K562 (cell line): ENCODE data around the gene MYH15. TPM values are rescaled to one million over a fixed set of nuclear protein-coding genes. Genes with fewer than 3 reads are reported as not detected.
A peak's percentile ranks its signal among the peaks of the same experiment; 100 is the strongest.

ENCODE experiments used
- BCOR ChIP-seq: fragments of 450-650 bp; IDR thresholded peaks from 2 replicates; pipeline ENCODE4 v1.6.1; 2016
- CBX3 ChIP-seq, 2 experiments: IDR thresholded peaks; 1 replicate in 1 of 2; 2 replicates in 1 of 2; pipeline ENCODE4 v1.6.1; 2012; ENCODE audit warnings: inconsistent platforms in 2 of 2, low read length in 2 of 2, borderline replicate concordance in 1 of 2, control low read depth in 1 of 2
- FOXJ3 ChIP-seq: sonication (generic); formaldehyde crosslinking; IDR thresholded peaks from 2 replicates; pipeline ENCODE4 v1.4.0; 2020; ENCODE audit warnings: mild to moderate bottlenecking, missing genetic modification reagents
- HDAC1 ChIP-seq, 2 experiments: fragments of 450-650 bp; IDR thresholded peaks; 2 replicates each; pipeline ENCODE4 v1.6.1; 2016 to 2017; ENCODE audit warnings: inconsistent platforms in 1 of 2, mild to moderate bottlenecking in 1 of 2, moderate library complexity in 1 of 2
- HDAC2 ChIP-seq: fragments of 450-650 bp; IDR thresholded peaks from 2 replicates; pipeline ENCODE4 v1.6.1; 2016; ENCODE audit warnings: mild to moderate bottlenecking
- HMG20A ChIP-seq: fragments of 450-650 bp; formaldehyde crosslinking; conservative IDR thresholded peaks from 2 replicates; pipeline ENCODE4 v1.4.0; 2020; ENCODE audit warnings: mild to moderate bottlenecking, mixed read lengths
- HOXB6 ChIP-seq: fragments of 250-450 bp; sonication (Bioruptor Pico); IDR thresholded peaks from 2 replicates; pipeline ENCODE4 v1.5.1; 2022; ENCODE audit warnings: mild to moderate bottlenecking, borderline replicate concordance
- PTTG1 ChIP-seq: fragments of 450-650 bp; IDR thresholded peaks from 2 replicates; pipeline ENCODE4 v1.6.1; 2016; ENCODE audit warnings: low read depth, mild to moderate bottlenecking, missing genetic modification characterization, missing compliant biosample characterization
- RAD51 ChIP-seq: fragments of 450-650 bp; IDR thresholded peaks from 2 replicates; pipeline ENCODE4 v1.7.1; 2016; ENCODE audit warnings: low read depth, mild to moderate bottlenecking, borderline replicate concordance
- RBM14 ChIP-seq: fragments of 200-400 bp; formaldehyde crosslinking; IDR thresholded peaks from 2 replicates; pipeline ENCODE4 v1.6.1; 2018; ENCODE audit warnings: low read depth, mild to moderate bottlenecking, low read length, moderate library complexity, borderline replicate concordance; ENCODE audit not compliant: insufficient read depth
- RBM22 ChIP-seq: fragments of 200-400 bp; formaldehyde crosslinking; IDR thresholded peaks from 2 replicates; pipeline ENCODE4 v1.6.1; 2018; ENCODE audit warnings: low read length, low read depth; ENCODE audit not compliant: poor library complexity, severe bottlenecking
- SAP30 ChIP-seq: fragments of 200-600 bp; sonication (generic); IDR thresholded peaks from 2 replicates; pipeline ENCODE4 v1.6.1; 2012; ENCODE audit warnings: borderline replicate concordance, low read depth, mild to moderate bottlenecking, moderate library complexity, low read length, control low read depth, inconsistent platforms; ENCODE audit not compliant: insufficient read depth, poor library complexity, severe bottlenecking
- SP1 ChIP-seq: sonication (generic); formaldehyde crosslinking; IDR thresholded peaks from 2 replicates; pipeline ENCODE4 v1.8.1; 2022; ENCODE audit warnings: mild to moderate bottlenecking, missing genetic modification reagents
- SREBF1 ChIP-seq: fragments of 150-350 bp; IDR thresholded peaks from 2 replicates; pipeline ENCODE4 v1.6.1; 2014; ENCODE audit warnings: antibody characterized with exemption, low read depth, low read length, borderline replicate concordance
- STAT6 ChIP-seq: sonication (generic); formaldehyde crosslinking; IDR thresholded peaks from 2 replicates; pipeline ENCODE4 v1.8.1; 2023; ENCODE audit warnings: mild to moderate bottlenecking, missing genetic modification reagents
- TAF9B ChIP-seq: fragments of 450-650 bp; IDR thresholded peaks from 2 replicates; pipeline ENCODE4 v1.6.1; 2018; ENCODE audit warnings: mild to moderate bottlenecking; ENCODE audit not compliant: partially characterized antibody
- THRA ChIP-seq: fragments of 450-650 bp; IDR thresholded peaks from 2 replicates; pipeline ENCODE4 v1.6.1; 2017; ENCODE audit warnings: mild to moderate bottlenecking, moderate library complexity
- TSHZ1 ChIP-seq: fragments of 250-450 bp; sonication (Bioruptor Pico); IDR thresholded peaks from 2 replicates; pipeline ENCODE4 v1.4.0; 2020; ENCODE audit warnings: mild to moderate bottlenecking, moderate library complexity
- ZNF239 ChIP-seq: fragments of 250-450 bp; sonication (Bioruptor Pico); IDR thresholded peaks from 2 replicates; pipeline ENCODE4 v1.4.0; 2020; ENCODE audit warnings: mild to moderate bottlenecking
- ZNF311 ChIP-seq: fragments of 250-450 bp; sonication (Bioruptor Pico); IDR thresholded peaks from 2 replicates; pipeline ENCODE4 v1.4.0; 2020; ENCODE audit warnings: mild to moderate bottlenecking, moderate library complexity
- ZSCAN32 ChIP-seq: fragments of 450-650 bp; formaldehyde crosslinking; IDR thresholded peaks from 2 replicates; pipeline ENCODE4 v1.4.0; 2020; ENCODE audit warnings: mild to moderate bottlenecking, moderate library complexity
- polyA plus RNA-seq, 8 experiments: library from polyadenylated mRNA; depleted of rRNA in 4 of 8; stranded (reverse) in 5 of 8; unstranded in 3 of 8; fragments of >200 nt; fragmentation: Nextera tagmentation in 2 of 8; fragmentation: Illumina TruSeq in 1 of 8; extraction: Ambion mirVana in 2 of 8; extraction: Trizol in 1 of 8; gene quantifications; 2 replicates each; pipeline versions ENCODE4 v1.2.1 to v1.2.3, GENCODE V29; 2011 to 2014; ENCODE audit warnings: inconsistent platforms in 1 of 8, missing spikeins in 1 of 8
- total RNA-seq, 7 experiments: library from RNA; depleted of rRNA in 6 of 7; stranded (reverse); fragments of >200 nt in 6 of 7; fragmentation: Illumina TruSeq in 2 of 7; extraction: Trizol in 2 of 7; gene quantifications; 2 replicates each; pipeline versions ENCODE4 v1.2.1 to v1.2.3, GENCODE V29; 2011 to 2021; ENCODE audit warnings: low replicate concordance in 1 of 7

Gene MYH15
- total and polyA plus RNA-seq, 9 of the 15 experiments (the other 6 are each of a cell fraction or from before 2014, with no cell fraction given) = 0.03 to 0.29 (median 0.12) TPM

- TF ChIP-seq TSHZ1 (no peak), RAD51 (peak; percentile 56; the same call in 1 of the 2 replicates), RBM22 (no peak), HOXB6 (CRISPR knock-in tag) (no peak), ZSCAN32 (CRISPR knock-in tag) (no peak), THRA (no peak), RBM14 (no peak), ZNF311 (CRISPR knock-in tag) (no peak), SP1 (CRISPR knock-in tag) (no peak), ZNF239 (no peak), FOXJ3 (CRISPR knock-in tag) (no peak), SREBF1 (no peak), BCOR (no peak), HDAC2 (no peak), HDAC1 (IDR thresholded peaks at IDR 0.05) (no peak), STAT6 (CRISPR knock-in tag) (no peak), SAP30 (no peak), HMG20A (CRISPR knock-in tag) (no peak), TAF9B (no peak), CBX3 (IDR thresholded peaks at IDR 0.05; ENCODE audit: borderline replicate concordance in 1 of 2, low read length in 2 of 2) (no peak), PTTG1 (tag) (no peak)
These were observed 103.7 kb downstream of the MYH15 start (continued) for GRCh38 chr3:108406661-108407206.
